ENCODE measurements around the gene SESN1.
"Not testable (repeated sequence)": the region's sequence is repeated elsewhere in the genome, so short reads cannot be mapped to it uniquely, and the experiment has no call there.

The SESN1 gene

DNA sequence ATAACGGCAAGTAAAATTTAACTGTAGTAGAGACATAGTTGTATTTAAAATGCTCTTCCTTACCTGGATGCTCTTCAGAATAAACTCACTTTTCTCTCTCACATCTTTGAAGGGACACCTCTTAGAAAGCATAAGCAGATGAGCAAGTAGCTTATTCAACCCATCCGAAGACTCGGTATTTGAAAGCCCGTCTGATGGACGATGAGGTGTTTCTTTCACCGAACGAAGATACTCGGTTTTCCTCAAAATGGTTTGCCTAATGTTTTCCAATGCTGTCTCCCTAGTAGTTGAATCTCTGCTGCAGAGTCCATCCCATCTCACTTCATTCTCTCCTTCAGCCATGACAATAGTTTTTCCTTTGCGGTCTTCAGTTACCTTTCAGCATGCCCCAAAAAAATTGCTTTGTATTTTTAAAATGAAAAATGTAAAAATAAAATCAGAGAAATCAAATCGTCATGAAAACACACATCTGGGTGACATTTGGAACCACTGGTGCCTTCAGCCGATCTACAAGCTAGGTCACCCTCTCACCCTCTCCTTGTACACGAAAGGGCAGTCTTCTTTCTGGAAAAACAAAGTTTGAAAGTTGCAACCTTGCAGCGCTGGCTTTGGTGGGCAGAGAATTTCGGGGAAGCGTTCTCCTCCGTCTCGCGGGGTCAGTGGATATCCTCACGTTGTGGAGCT, 772 bp downstream of the SESN1 start:
- DNase-seq: no peak

DNA sequence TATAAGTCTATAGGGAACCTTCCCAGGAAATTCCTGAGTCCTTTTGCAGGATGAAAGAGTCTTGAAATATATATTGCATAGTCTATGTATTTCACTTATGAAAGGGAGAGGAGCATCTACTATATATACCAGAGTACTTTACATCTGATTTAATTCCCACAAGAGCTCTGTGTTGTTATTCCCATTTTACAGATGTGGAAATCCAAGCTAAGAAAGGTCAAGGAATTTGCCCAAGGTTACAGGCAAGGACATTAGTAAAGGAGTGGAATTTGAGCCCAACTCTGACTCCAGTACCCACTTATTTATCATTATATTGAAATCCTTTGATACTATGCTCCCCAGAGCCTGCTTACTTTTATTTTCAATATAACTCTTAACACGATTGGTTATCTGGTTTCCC, 2.6 kb downstream of the SESN1 start:
- DNase-seq: no peak

DNA sequence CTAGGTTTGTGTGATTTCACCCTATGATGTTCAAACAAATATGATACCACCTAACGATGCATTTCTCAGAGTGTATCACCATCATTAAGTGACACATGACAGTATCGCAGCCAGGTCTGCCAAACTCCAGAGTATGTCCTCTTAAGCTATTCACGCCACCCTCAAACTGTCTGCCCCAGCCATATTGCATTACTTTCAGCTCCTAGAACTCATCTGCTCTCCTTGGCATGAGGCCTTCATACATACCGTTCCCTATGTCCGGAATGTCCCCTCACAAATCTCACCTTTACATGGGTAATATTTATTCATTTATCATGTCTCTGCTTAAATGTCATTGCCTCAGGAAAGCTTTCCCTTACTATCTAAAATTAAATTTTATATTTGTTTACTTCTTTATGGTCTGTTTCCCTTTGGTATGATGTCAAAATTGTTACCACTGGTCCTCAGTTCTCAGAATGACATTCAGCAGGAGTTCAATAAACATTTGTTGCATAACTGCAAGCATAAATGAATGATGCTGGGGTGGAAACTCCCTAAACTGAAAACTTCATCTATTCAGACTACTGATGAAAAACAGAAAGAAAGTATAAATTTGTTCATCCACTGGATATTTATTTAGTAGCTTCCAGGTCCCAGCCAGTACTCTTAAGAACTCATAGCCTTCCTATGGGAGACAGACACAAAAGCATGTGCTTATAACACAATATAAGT, 3.2 kb downstream of the SESN1 start:
- DNase-seq: no peak

DNA sequence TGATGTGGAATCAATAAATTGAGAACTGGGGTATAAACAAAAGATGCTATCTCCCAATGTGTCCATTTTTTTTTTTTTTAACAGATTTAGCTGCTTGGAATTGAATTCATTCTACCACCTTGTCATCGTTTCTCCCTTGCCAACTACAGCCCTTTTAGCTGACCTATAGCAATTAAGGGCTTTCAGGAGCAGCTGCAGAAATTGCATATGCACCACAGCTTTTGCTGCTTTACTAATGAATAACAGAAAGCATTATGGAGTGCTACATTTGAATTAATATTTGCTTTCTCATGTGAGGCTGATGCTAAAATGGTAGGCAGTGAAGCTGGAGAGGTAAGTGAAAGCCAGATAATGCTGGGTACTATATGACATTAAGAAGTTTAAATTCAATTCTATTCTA, 5.7 kb downstream of the SESN1 start:
- no peak for DNase-seq

DNA sequence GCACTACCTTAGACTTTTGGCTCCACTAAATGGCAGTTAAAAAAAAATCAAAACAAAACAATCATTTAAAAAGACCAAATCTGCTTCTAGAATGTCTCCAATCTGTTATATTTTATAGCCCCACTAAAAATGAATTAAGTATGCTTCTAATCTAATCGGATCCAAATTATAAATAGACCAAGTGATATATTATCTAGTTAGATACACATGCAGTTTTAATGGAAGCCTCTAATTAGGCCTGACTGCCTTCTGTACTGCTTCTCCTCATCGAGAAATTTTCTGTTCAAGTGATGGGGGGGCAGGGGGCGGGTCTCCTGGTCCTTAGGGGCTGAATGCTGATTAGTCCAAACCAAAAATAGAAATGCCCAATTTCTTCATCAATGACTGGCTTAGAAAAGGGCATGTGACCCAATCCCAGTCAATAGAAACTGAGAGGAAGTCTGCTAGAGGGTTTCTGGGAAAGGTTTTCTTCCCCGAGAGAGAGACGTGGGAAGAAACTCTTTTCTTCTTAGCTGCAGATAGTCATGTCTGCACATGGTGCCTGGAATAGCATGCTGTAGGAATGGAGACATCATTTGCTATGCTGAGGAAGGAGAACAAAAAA, 6.9 kb downstream of the SESN1 start:
- no peak for DNase-seq

DNA sequence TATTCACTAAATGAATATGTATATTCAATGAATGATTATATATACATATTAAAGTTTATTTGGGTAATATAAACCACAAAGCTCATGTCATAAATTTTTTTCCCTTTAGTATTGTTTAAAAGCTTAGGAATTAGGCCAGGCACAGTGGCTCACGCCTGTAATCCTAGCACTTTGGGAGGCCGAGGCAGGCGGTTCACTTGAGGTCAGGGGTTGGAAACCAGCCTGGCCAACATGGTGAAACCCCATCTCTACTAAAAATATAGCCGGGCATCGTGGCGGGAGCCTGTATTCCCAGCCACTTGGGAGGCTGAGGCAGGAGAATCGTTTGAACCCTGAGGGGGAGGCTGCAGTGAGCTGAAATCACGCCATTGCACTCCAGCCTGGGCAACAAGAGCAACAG, 10.5 kb downstream of the SESN1 start:
- not testable (repeated sequence) for DNase-seq

DNA sequence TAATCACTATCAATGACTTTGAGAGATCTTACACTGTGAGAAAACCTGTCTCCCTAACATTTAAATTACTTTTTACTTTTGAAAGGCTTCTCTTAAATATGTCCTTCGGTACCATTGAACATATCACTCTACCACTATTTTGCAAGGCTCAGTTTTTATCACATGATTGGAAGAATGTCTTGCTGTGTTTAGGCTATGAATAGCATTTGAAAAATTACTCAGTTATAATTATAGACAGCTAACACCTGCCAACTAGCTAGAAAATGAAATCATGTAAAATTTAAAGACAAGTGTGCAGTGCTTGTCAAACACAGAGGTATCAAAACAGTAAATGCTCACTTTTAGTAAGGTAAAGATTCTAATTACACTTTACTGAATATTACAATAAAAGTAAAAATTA, 11.0 kb downstream of the SESN1 start:
- no peak for DNase-seq

DNA sequence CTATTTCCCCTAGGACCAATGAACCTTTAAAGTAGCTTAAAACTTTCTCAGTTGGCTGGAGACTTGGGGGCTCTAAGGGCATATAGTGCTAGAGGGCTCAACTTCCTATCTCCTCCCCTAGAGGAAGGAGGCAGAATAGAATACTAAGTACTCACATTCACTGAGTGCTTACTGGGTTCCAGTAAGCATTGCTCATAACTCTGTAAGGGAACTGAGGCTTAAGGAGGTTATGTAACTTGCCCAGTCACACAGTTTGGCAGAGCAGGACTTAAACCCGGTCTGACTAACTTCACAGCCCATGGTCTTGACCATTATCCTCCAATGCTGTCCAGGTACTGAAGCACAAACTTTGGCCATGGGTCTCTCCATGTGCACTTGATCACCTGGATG, 12.5 kb downstream of the SESN1 start:
- DNase-seq: no peak

DNA sequence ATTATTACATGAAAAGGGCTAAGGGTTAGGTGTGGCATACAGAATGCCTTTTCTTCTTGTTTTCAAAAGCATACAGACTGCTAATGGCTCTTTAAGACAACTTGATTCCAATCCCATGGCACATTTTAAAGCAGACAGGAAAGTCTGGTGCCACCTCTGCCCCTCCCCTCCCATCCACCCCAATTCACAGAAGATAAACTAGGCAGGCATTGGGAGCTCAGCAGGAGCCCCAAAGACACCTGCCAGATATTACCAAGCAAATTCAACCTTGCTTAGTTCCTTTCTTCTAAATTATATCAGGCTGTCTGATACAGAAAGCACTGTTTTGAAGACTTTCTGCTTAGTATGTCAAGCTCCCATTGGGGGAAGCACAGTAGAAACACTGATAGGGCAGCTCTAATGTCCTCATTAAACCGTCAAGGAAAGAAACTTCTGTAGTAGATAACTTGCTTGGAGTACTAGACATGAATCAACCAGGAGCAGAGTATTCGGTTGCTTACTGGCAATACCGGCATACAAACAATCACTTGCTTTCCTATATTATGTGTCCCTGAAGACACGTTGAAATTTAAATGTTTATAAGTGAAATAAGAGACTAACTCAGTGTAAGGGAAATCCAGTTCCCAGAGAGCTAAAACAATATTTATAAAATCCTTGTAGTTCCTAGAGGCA, 13.0 kb downstream of the SESN1 start:
- no peak for DNase-seq

DNA sequence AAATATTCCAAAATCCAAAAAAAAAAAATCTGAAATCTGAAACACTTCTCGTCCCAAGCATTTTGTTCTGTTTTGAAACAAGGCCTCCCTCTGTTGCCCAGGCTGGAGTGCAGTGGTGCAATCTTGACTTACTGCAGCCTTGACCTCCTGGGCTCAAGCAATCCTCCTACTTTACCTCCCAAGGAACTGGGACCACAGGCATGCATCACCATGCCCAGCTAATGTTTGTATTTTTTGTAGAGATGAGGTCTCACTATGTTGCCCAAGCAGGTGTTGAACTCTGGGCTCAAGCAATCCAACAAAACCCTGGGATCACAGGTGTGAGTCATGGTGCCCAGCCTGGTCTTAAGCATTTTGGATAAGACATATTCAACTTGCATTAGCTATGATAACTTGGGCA, 13.6 kb downstream of the SESN1 start:
- DNase-seq: no peak

DNA sequence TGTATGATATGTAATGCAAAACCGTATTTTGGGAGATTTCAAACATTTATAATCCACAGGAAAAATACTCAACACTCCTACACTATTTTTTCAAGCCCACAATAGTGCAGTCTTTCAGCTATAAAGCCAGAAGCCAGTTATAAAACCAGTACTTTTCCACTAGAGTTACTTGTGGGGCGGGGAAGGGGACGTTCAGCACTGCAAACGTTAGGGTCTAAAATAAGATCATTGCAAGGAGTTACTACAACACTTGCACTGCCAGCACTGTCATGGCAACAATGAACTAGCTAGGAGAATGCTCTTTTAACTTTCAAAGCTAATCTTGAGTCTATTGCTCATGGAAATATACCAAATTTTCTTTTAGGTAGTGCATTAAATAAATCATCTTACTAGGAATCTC, 14.7 kb downstream of the SESN1 start:
- no peak for DNase-seq

DNA sequence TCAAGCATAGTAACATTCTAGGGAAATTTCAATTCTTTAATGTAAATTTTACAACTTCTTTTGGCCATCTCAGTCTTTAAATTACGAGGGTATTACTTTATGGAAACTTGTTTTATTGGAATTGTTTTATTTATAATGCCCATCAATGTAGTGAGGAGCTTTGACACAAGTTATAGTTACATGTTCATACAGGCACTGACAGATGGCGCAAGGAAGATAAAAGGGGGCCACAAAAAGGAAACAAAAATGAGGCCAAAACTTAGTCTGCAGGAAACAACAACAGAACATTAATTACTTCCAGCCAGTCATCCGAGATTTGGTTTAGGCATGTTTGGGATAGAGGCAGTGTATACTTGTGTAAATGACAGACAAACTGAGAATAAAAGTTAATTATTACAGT, 18.3 kb downstream of the SESN1 start:
- DNase-seq: no peak

DNA sequence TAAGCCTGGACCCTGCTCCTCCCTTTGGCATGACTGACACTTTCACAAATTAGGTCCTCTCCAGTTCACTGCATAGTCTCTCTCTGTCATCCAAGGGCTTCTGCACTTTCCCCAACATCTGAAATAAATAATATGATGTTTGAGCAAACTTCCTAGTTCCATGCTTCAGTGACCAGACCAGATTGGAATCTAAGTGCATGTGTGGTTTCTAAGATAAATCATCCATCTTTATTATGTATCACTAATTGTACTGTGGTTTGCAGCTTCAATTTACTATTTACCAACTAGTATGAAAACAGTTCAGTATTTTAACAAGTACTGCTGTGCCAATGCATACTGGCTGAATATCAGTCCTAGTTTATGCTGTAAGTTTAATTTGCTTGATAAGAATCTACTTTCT, 18.7 kb downstream of the SESN1 start:
- DNase-seq: no peak

DNA sequence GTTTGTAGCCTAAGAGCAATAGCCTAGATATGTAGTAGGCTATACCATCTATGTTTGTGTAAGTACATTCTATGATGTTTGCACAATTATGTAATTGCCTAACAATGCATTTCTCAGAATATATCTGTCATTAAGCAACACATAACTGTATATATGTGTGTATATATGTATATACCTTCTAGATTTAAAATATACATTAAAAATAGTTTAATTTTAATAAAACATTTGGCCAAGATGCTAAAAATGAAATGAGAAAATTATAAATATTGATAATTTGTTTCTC, 20.6 kb downstream of the SESN1 start:
- no peak for DNase-seq

DNA sequence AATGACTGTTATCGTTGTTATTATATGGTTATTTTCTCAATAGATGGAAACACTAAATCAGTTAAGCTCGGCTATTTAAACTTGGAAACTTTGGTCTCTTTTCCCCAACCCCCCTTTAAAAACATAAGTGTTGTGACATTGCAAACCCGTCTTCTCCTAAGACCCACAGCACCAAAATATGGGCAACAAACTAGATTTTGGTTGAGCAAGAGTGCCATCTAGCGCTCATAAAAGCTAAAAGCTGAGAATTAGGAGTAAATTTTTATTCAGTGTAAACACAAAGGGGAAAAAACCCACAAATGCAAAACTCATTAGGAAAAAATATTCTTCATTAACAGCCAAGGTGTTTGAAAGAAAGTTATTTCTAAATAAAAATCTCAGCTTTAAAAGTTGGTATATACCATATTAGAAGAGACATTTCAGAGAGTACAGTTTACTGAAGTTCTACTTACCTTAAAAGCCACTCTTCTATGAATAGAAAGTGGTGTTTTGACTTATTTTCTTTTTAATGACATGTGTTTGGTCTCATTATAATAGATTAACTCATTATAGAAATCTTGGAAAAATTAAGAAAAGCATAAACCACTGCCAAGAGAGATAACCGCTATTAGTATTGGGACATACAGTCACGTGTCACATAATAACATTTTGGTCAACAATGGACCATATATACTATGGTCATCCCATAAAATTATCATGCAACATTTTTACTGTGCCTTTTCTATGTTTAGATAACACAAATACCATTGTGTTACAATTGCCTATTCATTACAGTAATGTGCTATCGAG, 21.1 kb downstream of the SESN1 start:
- DNase-seq: peak; percentile 67

DNA sequence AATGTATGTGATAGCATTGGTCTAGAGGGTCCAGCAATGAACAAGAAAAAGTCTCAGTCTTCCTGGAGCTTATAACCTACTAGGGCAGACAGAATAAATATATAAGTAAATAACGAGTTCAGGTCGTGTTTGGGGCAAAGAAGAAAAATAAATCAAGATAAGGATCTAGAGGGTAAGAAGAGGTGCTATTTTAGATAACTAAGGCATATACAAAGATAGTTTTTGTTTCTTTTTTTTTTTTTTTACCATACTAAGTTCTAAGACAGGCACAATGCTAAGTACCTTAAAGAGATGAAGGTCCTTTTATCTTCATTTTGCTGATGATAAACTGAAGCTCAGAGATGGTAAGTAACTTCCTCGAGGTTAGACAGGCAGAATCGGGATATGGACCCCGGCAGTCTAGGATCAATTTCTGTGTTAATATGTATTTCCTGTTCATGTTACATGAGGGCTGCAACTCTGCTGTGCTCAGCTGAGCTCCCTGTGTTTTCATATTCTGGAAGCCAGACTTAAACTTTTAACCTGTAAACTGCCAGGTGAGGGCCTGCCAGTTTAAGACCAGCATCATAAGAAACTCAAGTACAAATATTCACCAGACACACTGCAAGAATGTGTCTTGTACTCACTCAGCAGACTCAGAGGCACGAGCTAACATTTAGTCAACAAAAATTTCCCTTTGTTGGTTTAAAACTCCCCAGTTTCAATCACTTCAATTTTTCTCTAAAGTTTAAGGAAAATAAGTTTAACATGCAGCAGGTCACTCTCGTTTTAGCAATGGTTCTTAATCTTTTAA, 23.3 kb downstream of the SESN1 start:
- DNase-seq: peak; percentile 23

DNA sequence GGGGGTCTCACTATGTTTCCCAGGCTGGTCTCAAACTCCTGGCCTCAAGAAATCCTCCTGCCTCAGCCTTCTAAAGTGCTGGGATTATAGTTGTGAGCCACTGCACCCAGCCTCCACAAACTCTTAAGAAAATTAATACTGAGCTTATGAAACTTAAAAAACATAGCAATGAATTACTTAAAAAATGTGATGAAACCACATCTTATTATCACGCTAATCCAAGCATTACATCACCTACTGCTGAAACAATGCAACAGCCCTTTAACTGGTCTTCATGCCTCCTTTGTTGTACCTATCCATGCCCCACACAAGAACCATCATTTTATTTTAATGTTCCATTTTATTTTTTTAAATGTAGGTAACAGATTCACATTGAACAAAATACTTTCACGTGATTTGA, 24.9 kb downstream of the SESN1 start:
- no peak for DNase-seq

DNA sequence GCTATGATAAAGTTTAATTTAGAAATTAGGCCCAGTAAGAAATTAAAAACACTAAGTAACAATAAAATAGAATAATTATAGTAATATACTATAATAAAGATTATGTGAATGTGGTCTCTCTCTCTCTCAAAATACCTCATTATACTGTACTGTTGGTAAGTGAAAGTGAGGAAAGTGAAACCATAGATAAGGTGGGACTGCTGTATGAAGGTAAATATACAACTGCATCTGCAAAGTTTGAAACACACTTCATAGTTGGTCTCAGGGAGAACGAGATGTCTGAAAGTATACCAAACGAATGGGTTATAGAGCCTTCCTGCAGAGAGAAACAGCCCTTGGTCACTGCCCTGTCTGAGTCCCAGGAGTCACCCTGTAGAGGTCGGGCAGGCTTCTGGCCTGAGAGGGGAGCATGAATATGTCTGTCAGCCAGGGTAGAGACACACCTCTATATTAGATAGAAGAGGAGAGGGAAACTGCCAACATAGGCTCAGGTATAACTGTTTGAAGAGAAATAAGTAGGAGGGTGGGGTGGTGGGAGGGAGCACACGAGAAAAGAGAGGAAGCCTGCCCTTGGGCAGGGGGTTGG, 31.8 kb downstream of the SESN1 start:
- DNase-seq: no peak

DNA sequence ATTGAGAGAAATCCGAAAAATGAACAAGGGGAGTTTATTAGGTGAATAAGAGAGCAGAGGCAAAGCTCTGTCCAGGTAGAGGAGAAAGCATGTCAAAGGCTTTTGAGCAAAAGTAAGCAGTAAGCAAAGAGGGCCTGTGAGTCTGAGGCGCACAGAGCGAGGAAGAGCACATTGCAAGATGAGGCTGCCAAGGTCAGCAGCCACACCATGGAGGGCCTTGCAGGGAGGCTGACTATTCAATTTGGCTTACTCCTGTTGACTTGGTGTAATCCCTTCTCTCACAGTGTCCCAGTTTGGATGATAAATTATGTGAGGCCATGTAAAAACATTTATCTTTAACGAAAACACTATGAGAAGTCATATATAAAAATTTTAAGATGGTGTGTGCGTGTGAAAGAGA, 32.4 kb downstream of the SESN1 start:
- DNase-seq: no peak

DNA sequence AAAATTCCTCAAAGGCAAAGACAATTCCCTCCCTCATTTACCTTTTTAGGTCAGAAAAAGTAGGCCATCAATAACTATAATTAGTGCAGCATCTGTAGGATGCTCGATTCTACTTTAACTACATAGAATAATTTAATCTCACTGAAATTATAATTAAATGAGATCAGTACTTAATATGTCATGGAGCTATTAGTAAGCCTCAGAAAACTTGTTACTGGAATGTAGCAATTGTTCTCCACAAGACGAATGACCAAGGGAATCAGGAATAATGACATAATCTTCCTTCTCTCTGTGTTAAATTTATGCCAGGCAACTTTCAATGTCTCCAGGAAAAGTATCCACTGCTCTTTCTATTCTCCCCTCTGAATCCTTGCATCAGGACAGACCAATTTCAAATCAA, 34.1 kb downstream of the SESN1 start:
- DNase-seq: no peak

DNA sequence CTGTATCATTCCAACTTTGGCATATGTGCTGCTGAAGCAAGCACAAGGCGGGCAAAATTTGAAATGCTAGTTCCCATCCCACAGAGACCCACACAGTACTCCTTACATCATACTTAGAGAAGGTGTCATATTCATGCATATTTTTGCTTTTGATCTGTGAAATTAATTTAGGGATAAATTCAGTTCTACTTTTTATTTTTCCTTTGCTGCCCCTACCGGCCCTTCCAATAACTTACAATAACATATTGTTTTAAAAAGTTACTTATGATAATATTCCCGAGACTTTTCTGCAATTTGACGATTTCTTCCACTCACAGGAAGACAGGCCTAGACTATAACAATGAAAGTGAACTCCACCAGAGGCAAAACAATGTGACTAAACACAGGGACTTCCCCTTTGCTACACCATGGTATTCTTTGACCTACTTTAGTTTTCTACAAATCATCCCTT, 35.0 kb downstream of the SESN1 start:
- DNase-seq: peak; percentile 17

DNA sequence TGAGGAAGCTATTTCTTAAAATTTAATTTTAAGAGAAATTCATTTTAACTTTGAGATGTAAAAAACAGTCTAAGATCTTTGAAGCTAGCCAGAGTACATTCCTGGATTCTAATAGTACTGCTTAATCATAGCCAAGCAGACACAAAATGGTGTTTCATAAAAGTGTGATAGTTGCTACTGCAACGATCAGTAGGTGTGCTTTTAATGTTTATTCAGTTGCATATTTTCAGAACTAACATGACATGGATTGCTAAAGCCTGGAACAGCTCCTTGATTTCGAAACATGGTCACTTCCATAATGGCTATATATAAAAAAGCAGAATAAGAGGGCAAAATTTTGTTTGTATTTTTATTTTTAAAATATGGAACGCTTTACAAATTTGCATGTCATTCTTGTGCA, 35.5 kb downstream of the SESN1 start:
- no peak for DNase-seq
